Motor neuron (in vitro differentiated cells): ENCODE data around the gene OCA2. TPM values are rescaled to one million over a fixed set of nuclear protein-coding genes. Genes with fewer than 3 reads are reported as not detected.

ENCODE experiments used
- ATAC-seq, 8 experiments: fragments of 200-7000 bp; cut with Tn5 transposase; replicated peaks in 6 of 8; 2 replicates each; pipeline ENCODE4 v1.8.0; 2021; ENCODE audit warnings: mild to moderate bottlenecking in 8 of 8, moderate library complexity in 8 of 8
- H3K27ac ChIP-seq, 2 donors: fragments of 250-450 bp; sonication (Bioruptor Pico); 2 replicates each; pipeline ENCODE4 v1.9.0; 2021; ENCODE audit warnings: antibody characterized with exemption in 2 of 2, mild to moderate bottlenecking in 2 of 2, moderate library complexity in 1 of 2
- H3K4me1 ChIP-seq, 2 donors: fragments of 250-450 bp; sonication (Bioruptor Pico); replicated peaks in 1 of 2; 2 replicates each; pipeline ENCODE4 v1.6.1; 2021; ENCODE audit warnings: antibody characterized with exemption in 2 of 2, mild to moderate bottlenecking in 2 of 2, moderate library complexity in 1 of 2
- H3K4me3 ChIP-seq, 5 donors: fragments of 250-450 bp; sonication (Bioruptor Pico); 2 replicates each; pipeline ENCODE4 v1.9.0; 2021; ENCODE audit warnings: antibody characterized with exemption in 5 of 5, mild to moderate bottlenecking in 5 of 5, moderate library complexity in 4 of 5
- WGBS, 10 experiments: fragments of 450-650 bp; shearing (Covaris generic); methylation state at CpG; one replicate each; pipeline ENCODE4 v1.0.0; 2022; 5-methylcytosine and 5-hydroxymethylcytosine counted together
- in situ Hi-C, 9 experiments: fragments of 400-800 bp; cut with MboI; loops; one replicate each; pipeline ENCODE4 v1.15.0; 2021; ENCODE audit warnings: low sequenced_read_pairs in 9 of 9, low pct_unique_long_range_greater_than_20kb in 2 of 9; ENCODE audit not compliant: unreplicated experiment in 9 of 9
- total RNA-seq, 8 experiments: library from RNA; unstranded; fragments of 300-600 nt; gene quantifications; 2 replicates each; pipeline versions ENCODE4 v1.2.3 to v1.2.4, GENCODE V29; 2022

OCA2 gene
- total RNA-seq, 8 experiments from 2014 or later = 0.16 to 1.9 (median 0.29) TPM; not detected in 2

- Histone ChIP-seq H3K4me3 (no peak overlapping the region), H3K27ac (no peak overlapping the region), H3K4me1 (peaks cover 3 to 4% of the 10 kb centered on the region in 2 donors)
- in situ Hi-C loops = no loop called here
- 11 to 94% (median 42%) methylated on average over 1 to 5 of the region's 5 CpGs; no CpG with 5 or more reads in 1 of the 10 experiments for WGBS, 10 experiments
- no peak for ATAC-seq
Measured at GRCh38 chr15:27798807-27799206, 300.3 kb downstream of the OCA2 start.

GRCh38 chr15:27797765-27798164 is 301.4 kb downstream of the OCA2 start:
- Histone ChIP-seq H3K4me1 (peaks cover 3 to 4% of the 10 kb centered on the region in 2 donors), H3K4me3 (no peak overlapping the region), H3K27ac (no peak overlapping the region)
- in situ Hi-C loops = no loop called here
- ATAC-seq = no peak
- WGBS, 10 experiments = 10 to 100% (median 85%) methylated on average over 1 to 5 of the region's 8 CpGs; no CpG with 5 or more reads in 3 of the 10 experiments

- no peak overlapping the region for H3K27ac ChIP-seq
- peaks cover 3 to 4% of the 10 kb centered on the region in 2 donors for H3K4me1 ChIP-seq
- no peak for ATAC-seq
- no peak overlapping the region for H3K4me3 ChIP-seq
- in situ Hi-C loops = no loop called here
- WGBS, 10 experiments = 0 to 100% (median 68%) methylated on average over 1 to 9 of the region's 17 CpGs; no CpG with 5 or more reads in 3 of the 10 experiments
Measured at GRCh38 chr15:27796405-27797320, 302.5 kb downstream of the OCA2 start.

- no peak overlapping the region for H3K27ac ChIP-seq
- H3K4me1 ChIP-seq = peaks cover 6 to 15% of the 10 kb centered on the region in 2 donors
- ATAC-seq = no peak
- in situ Hi-C loops = no loop called here
- H3K4me3 ChIP-seq = no peak overlapping the region
- WGBS, 10 experiments = 0 to 92% (median 80%) methylated on average over 1 to 7 of the region's 10 CpGs; no CpG with 5 or more reads in 1 of the 10 experiments
Measured at GRCh38 chr15:27792756-27793264, 306.3 kb downstream of the OCA2 start.

GRCh38 chr15:27790270-27790669 is 308.8 kb downstream of the OCA2 start:
- WGBS, 10 experiments = 0 to 80% (median 29%) methylated on average over 1 of the region's 1 CpG; no CpG with 5 or more reads in 1 of the 10 experiments
- ATAC-seq = no peak
- in situ Hi-C loops = no loop called here

GRCh38 chr15:27787931-27788330 is 311.2 kb downstream of the OCA2 start:
- peak in 2 of 8 experiments; percentile 49 to 55 for ATAC-seq
- 11 to 100% (median 78%) methylated on average over 1 of the region's 1 CpG; no CpG with 5 or more reads in 2 of the 10 experiments for WGBS, 10 experiments
- no peak overlapping the region for H3K27ac ChIP-seq
- in situ Hi-C loops = no loop called here
- peaks cover 8 to 24% of the 10 kb centered on the region in 2 donors for H3K4me1 ChIP-seq
- no peak overlapping the region for H3K4me3 ChIP-seq

More at GRCh38 chr15:27790270-27790669, 308.8 kb downstream of the OCA2 start:
- peaks cover 2 to 14% of the 10 kb centered on the region in 2 donors for H3K4me1 ChIP-seq
- H3K4me3 ChIP-seq = no peak overlapping the region
- no peak overlapping the region for H3K27ac ChIP-seq

GRCh38 chr15:27784107-27784506 is 315.0 kb downstream of the OCA2 start:
- peak in 5 of 8 experiments; percentile 45 to 91 (median 73) for ATAC-seq
- WGBS, 10 experiments = 0 to 80% (median 59%) methylated on average over 1 to 6 of the region's 6 CpGs; no CpG with 5 or more reads in 2 of the 10 experiments
- Histone ChIP-seq H3K4me3 (no peak overlapping the region), H3K27ac (no peak overlapping the region), H3K4me1 (peaks cover 8 to 26% of the 10 kb centered on the region in 2 donors)
- in situ Hi-C loops = no loop called here

GRCh38 chr15:27783678-27784077 is 315.4 kb downstream of the OCA2 start:
- 0 to 88% (median 57%) methylated on average over 1 to 3 of the region's 3 CpGs; no CpG with 5 or more reads in 5 of the 10 experiments for WGBS, 10 experiments
- Histone ChIP-seq H3K27ac (no peak overlapping the region), H3K4me1 (peaks cover 8 to 26% of the 10 kb centered on the region in 2 donors), H3K4me3 (no peak overlapping the region)
- ATAC-seq = peak in 3 of 8 experiments; percentile 21 to 45 (median 37)
- in situ Hi-C loops = no loop called here

- ATAC-seq = no peak
- 0 to 100% (median 71%) methylated on average over 1 to 2 of the region's 2 CpGs for WGBS, 10 experiments
- H3K4me3 ChIP-seq = no peak overlapping the region
- in situ Hi-C loops = no loop called here
- H3K27ac ChIP-seq = no peak overlapping the region
- peaks cover 6 to 16% of the 10 kb centered on the region in 2 donors for H3K4me1 ChIP-seq
Measured at GRCh38 chr15:27782125-27782524, 317.0 kb downstream of the OCA2 start.

- no peak overlapping the region for H3K27ac ChIP-seq
- WGBS, 10 experiments = 75 to 100% (median 92%) methylated on average over 1 to 9 of the region's 15 CpGs; no CpG with 5 or more reads in 6 of the 10 experiments
- ATAC-seq = no peak
- in situ Hi-C loops = no loop called here
- no peak overlapping the region for H3K4me3 ChIP-seq
- no peaks in the 10 kb centered on the region for H3K4me1 ChIP-seq
Measured at GRCh38 chr15:27776501-27776900, 322.6 kb downstream of the OCA2 start.

- Histone ChIP-seq H3K4me1 (no peaks in the 10 kb centered on the region), H3K27ac (no peak overlapping the region), H3K4me3 (no peak overlapping the region)
- ATAC-seq = no peak
- in situ Hi-C loops = no loop called here
- WGBS, 10 experiments = 49 to 100% (median 72%) methylated on average over 1 to 8 of the region's 9 CpGs; no CpG with 5 or more reads in 4 of the 10 experiments
Measured at GRCh38 chr15:27774638-27775037, 324.5 kb downstream of the OCA2 start.

- no peak for ATAC-seq
- Histone ChIP-seq H3K4me1 (peaks cover 0 to under 1% of the 10 kb centered on the region in 2 donors), H3K4me3 (no peak overlapping the region), H3K27ac (no peak overlapping the region)
- in situ Hi-C loops = no loop called here
- 40 to 100% (median 86%) methylated on average over 1 of the region's 6 CpGs; no CpG with 5 or more reads in 7 of the 10 experiments for WGBS, 10 experiments
Measured at GRCh38 chr15:27774191-27774590, 324.9 kb downstream of the OCA2 start.

- peaks cover 0 to 11% of the 10 kb centered on the region in 2 donors for H3K4me1 ChIP-seq
- no peak for ATAC-seq
- no peak overlapping the region for H3K27ac ChIP-seq
- no peak overlapping the region for H3K4me3 ChIP-seq
- 33 to 96% (median 82%) methylated on average over 1 to 7 of the region's 7 CpGs for WGBS, 10 experiments
- in situ Hi-C loops = no loop called here
Measured at GRCh38 chr15:27771892-27772291, 327.2 kb downstream of the OCA2 start.
